Fibroblast of pulmonary artery (primary cell): ENCODE data around the gene PGS1.

Source experiments
- DNase-seq: peaks from one replicate; pipeline ENCODE4 v3.0.0-alpha.2; 2010; ENCODE audit warnings: low read depth
- H3K4me3 ChIP-seq: replicated peaks from 2 replicates; pipeline ENCODE4 v1.5.1; 2011; ENCODE audit warnings: low read depth, mild to moderate bottlenecking, control low read depth, low read length, moderate library complexity
- CTCF ChIP-seq: IDR thresholded peaks from 2 replicates; pipeline ENCODE4 v1.5.1; 2011; ENCODE audit warnings: mild to moderate bottlenecking, control low read depth, low read length, inconsistent platforms; ENCODE audit errors: missing control alignments

The PGS1 gene

GRCh38 chr17:78397681-78398101 lies 19.2 kb downstream of the PGS1 start:
- no peak for TF ChIP-seq CTCF
- no peak overlapping the region for H3K4me3 ChIP-seq
- DNase-seq: peak; percentile 46

- TF ChIP-seq CTCF: no peak
- DNase-seq: no peak
- H3K4me3 ChIP-seq: no peak overlapping the region
Observed at GRCh38 chr17:78398390-78398789, 19.9 kb downstream of the PGS1 start.

GRCh38 chr17:78399028-78399692 lies 20.7 kb downstream of the PGS1 start:
- no peak for TF ChIP-seq CTCF
- H3K4me3 ChIP-seq: no peak overlapping the region
- no peak for DNase-seq

- TF ChIP-seq CTCF: no peak
- DNase-seq: no peak
- H3K4me3 ChIP-seq: no peak overlapping the region
Observed at GRCh38 chr17:78399693-78400144, 21.3 kb downstream of the PGS1 start.

GRCh38 chr17:78400581-78401240 lies 22.3 kb downstream of the PGS1 start:
- no peak for TF ChIP-seq CTCF
- no peak for DNase-seq
- no peak overlapping the region for H3K4me3 ChIP-seq

- TF ChIP-seq CTCF: no peak
- no peak for DNase-seq
- H3K4me3 ChIP-seq: no peak overlapping the region
Observed at GRCh38 chr17:78401246-78401645, 22.8 kb downstream of the PGS1 start.
